Prostate gland (tissue), 2 donors: Measurements from ENCODE around the gene BACH1. TPM values are rescaled to one million over a fixed set of nuclear protein-coding genes. Genes with fewer than 3 reads are reported as not detected.

Experiments
- DNase-seq: peaks from one replicate; pipeline ENCODE4 v3.0.0-alpha.2; 2019; ENCODE audit warnings: low spot score
- H3K27ac ChIP-seq, 2 donors: fragments of 200-600 bp; sonication (generic); 2 replicates each; pipeline ENCODE4 v1.5.1; 2017 to 2019
- H3K27me3 ChIP-seq: fragments of 200-600 bp; sonication (generic); replicated peaks from 2 replicates; pipeline ENCODE4 v1.5.1; 2019; ENCODE audit not compliant: insufficient read depth
- H3K36me3 ChIP-seq, 2 donors: fragments of 200-600 bp; sonication (generic); 1 replicate in 1 of 2; 2 replicates in 1 of 2; pipeline versions ENCODE4 v1.5.1 to v1.8.1; 2017 to 2019
- H3K4me1 ChIP-seq: fragments of 200-600 bp; sonication (generic); replicated peaks from 2 replicates; pipeline ENCODE4 v1.5.1; 2019
- H3K4me3 ChIP-seq, 2 donors: fragments of 200-600 bp; sonication (generic); 2 replicates each; pipeline ENCODE4 v1.5.1; 2017 to 2019
- H3K9me3 ChIP-seq: fragments of 200-600 bp; sonication (generic); 2 replicates; pipeline ENCODE4 v1.5.1; 2017
- POLR2A ChIP-seq: fragments of 450-650 bp; IDR thresholded peaks from one replicate; pipeline ENCODE4 v1.6.1; 2016; ENCODE audit warnings: antibody characterized with exemption, mild to moderate bottlenecking
- POLR2AphosphoS5 ChIP-seq: sonication (generic); formaldehyde crosslinking; IDR thresholded peaks from one replicate; pipeline ENCODE4 v1.6.1; 2017; ENCODE audit warnings: antibody characterized with exemption
- WGBS: methylation state at CpG from one replicate; pipeline ENCODE4 v1.1.5; 2018; 5-methylcytosine and 5-hydroxymethylcytosine counted together
- intact Hi-C: fragments of 100-400 bp; cut with DNase I; formaldehyde crosslinking; loops from one replicate; pipeline ENCODE4 v1.14.2; 2022
- total RNA-seq, 2 donors: library from RNA; depleted of rRNA; stranded (reverse); fragments of >200 nt; gene quantifications; one replicate each; pipeline ENCODE4 v1.1.0, GENCODE V29; 2016
- TF ChIP-seq, protein P1 (sequence below), 4 experiments: fragments of 200-600 bp in 2 of 4; fragments of 450-650 bp in 2 of 4; sonication (generic) in 2 of 4; IDR thresholded peaks; 1 replicate in 3 of 4; 2 replicates in 1 of 4; pipeline ENCODE4 v1.5.1; 2016 to 2019; ENCODE audit warnings: antibody characterized with exemption in 4 of 4, mild to moderate bottlenecking in 2 of 4, moderate library complexity in 2 of 4

Gene BACH1
- total RNA-seq, 2 donors from 2014 or later = 42.4 to 46.2 TPM

GRCh38 chr21:29311802-29312201 is 13.1 kb downstream of the BACH1 start:
- intact Hi-C loops = no loop called here

GRCh38 chr21:29312981-29313380 is 14.3 kb downstream of the BACH1 start:
- no peaks in the 10 kb centered on the region for H3K4me1 ChIP-seq
- H3K27ac ChIP-seq = no peak overlapping the region
- H3K27me3 ChIP-seq = no peaks in the 10 kb centered on the region
- no peak overlapping the region for H3K4me3 ChIP-seq
- no peak for DNase-seq
- H3K9me3 ChIP-seq = no peaks in the 10 kb centered on the region
- intact Hi-C loops = no loop called here
- TF ChIP-seq POLR2AphosphoS5 (no peak), POLR2A (no peak)
- TF ChIP-seq, protein P1, sequence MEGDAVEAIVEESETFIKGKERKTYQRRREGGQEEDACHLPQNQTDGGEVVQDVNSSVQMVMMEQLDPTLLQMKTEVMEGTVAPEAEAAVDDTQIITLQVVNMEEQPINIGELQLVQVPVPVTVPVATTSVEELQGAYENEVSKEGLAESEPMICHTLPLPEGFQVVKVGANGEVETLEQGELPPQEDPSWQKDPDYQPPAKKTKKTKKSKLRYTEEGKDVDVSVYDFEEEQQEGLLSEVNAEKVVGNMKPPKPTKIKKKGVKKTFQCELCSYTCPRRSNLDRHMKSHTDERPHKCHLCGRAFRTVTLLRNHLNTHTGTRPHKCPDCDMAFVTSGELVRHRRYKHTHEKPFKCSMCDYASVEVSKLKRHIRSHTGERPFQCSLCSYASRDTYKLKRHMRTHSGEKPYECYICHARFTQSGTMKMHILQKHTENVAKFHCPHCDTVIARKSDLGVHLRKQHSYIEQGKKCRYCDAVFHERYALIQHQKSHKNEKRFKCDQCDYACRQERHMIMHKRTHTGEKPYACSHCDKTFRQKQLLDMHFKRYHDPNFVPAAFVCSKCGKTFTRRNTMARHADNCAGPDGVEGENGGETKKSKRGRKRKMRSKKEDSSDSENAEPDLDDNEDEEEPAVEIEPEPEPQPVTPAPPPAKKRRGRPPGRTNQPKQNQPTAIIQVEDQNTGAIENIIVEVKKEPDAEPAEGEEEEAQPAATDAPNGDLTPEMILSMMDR (IDR thresholded peaks at IDR 0.05) = no peak
- 97% methylated on average over 7 of the region's 7 CpGs for WGBS
- H3K36me3 ChIP-seq = no peaks in the 10 kb centered on the region

More at GRCh38 chr21:29311802-29312201, 13.1 kb downstream of the BACH1 start:
- Histone ChIP-seq H3K4me1 (no peaks in the 10 kb centered on the region), H3K36me3 (no peaks in the 10 kb centered on the region), H3K27me3 (no peaks in the 10 kb centered on the region), H3K4me3 (no peak overlapping the region), H3K9me3 (no peaks in the 10 kb centered on the region), H3K27ac (no peak overlapping the region)
- no peak for DNase-seq
- 90% methylated on average over 2 of the region's 2 CpGs for WGBS
- no peak for TF ChIP-seq POLR2AphosphoS5
- TF ChIP-seq, protein P1 (IDR thresholded peaks at IDR 0.05) = no peak
- TF ChIP-seq POLR2A = no peak

DNA sequence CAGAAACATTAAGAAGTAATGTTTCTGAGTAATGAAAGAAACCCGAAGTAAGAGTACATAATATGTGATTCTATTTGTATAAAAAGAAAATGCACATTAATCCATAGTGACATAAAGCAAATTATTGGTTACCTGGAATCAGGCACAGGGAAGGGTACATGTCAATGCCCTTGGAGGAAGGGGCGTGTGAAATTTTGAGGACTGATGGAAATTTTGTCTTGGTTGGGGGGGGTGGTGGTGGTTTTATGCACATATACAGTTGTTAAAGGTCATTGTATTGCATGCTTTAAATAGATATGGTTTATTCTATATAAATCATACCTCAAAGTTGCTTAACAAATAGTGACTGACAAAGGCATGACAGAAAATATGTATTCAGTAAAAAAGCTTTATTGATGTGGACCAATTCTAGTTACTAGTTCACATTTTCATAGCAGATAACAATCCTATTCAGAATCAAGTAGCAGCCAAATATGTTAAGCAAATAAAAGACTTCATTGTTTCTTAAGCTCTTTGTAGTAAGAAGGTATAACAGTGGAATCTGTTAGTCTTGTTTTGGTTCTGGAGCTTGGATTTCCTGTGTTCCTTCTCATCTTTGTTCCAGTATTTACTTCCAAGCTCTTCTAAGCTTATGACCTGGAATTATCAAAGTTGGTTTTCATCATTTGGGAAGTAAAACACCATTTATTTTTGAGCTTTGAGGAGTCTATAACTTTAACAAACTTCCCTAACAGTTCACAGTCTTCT is 15.1 kb downstream of the BACH1 start:
- Histone ChIP-seq H3K4me1 (no peaks in the 10 kb centered on the region), H3K36me3 (no peaks in the 10 kb centered on the region), H3K27me3 (no peaks in the 10 kb centered on the region), H3K9me3 (no peaks in the 10 kb centered on the region), H3K4me3 (no peak overlapping the region), H3K27ac (no peak overlapping the region)
- DNase-seq = no peak
- no peak for TF ChIP-seq POLR2A
- no peak for TF ChIP-seq POLR2AphosphoS5
- TF ChIP-seq, protein P1 (IDR thresholded peaks at IDR 0.05) = no peak
- intact Hi-C loops = no loop called here
- WGBS = 95% methylated on average over 2 of the region's 2 CpGs

GRCh38 chr21:29315131-29315749 is 16.5 kb downstream of the BACH1 start:
- H3K27ac ChIP-seq = no peak overlapping the region
- no peaks in the 10 kb centered on the region for H3K27me3 ChIP-seq
- no peak for DNase-seq
- TF ChIP-seq, protein P1 (IDR thresholded peaks at IDR 0.05) = no peak
- no peak for TF ChIP-seq POLR2A
- TF ChIP-seq POLR2AphosphoS5 = no peak
- H3K36me3 ChIP-seq = no peaks in the 10 kb centered on the region
- H3K9me3 ChIP-seq = no peaks in the 10 kb centered on the region
- 71% methylated on average over 2 of the region's 2 CpGs for WGBS
- H3K4me3 ChIP-seq = no peak overlapping the region
- intact Hi-C loops = no loop called here
- no peaks in the 10 kb centered on the region for H3K4me1 ChIP-seq
